Breast epithelium (tissue), 3 donors: ENCODE results near the gene CHD1L.

Experiments
- CTCF ChIP-seq, 3 donors: fragments of 450-650 bp; IDR thresholded peaks; one replicate each; pipeline ENCODE4 v1.5.1; 2016 to 2017; ENCODE audit warnings: antibody characterized with exemption in 3 of 3, mild to moderate bottlenecking in 3 of 3, moderate library complexity in 3 of 3
- POLR2A ChIP-seq: fragments of 450-650 bp; IDR thresholded peaks from one replicate; pipeline ENCODE4 v1.6.1; 2016; ENCODE audit warnings: antibody characterized with exemption, mild to moderate bottlenecking, moderate library complexity

- no peak for TF ChIP-seq CTCF (IDR thresholded peaks at IDR 0.05)
- no peak for TF ChIP-seq POLR2A
Measured at GRCh38 chr1:147272042-147272441, 29.6 kb downstream of the CHD1L start.
